ENCODE measurements around the gene NFKB1. TPM values are rescaled to one million over a fixed set of nuclear protein-coding genes. Genes with fewer than 3 reads are reported as not detected.

NFKB1 gene
- total and polyA plus RNA-seq, 9 of the 15 experiments (the other 6 are each of a cell fraction or from before 2014, with no cell fraction given): 2.4 to 14.5 (median 10.3) TPM

- TF ChIP-seq NFXL1 (CRISPR knock-in tag; IDR thresholded peaks at IDR 0.05) (no peak), HMGXB4 (CRISPR knock-in tag; IDR thresholded peaks at IDR 0.05) (no peak), ZFP1 (CRISPR knock-in tag; IDR thresholded peaks at IDR 0.05) (no peak), ZNF133 (CRISPR knock-in tag; IDR thresholded peaks at IDR 0.05) (no peak), TBP (optimal IDR thresholded peaks at IDR 0.05; ENCODE audit: low read depth, low read length) (no peak), POU5F1 (IDR thresholded peaks at IDR 0.05; ENCODE audit: borderline replicate concordance, low read depth, low read length, partially characterized antibody) (no peak), DMBX1 (CRISPR knock-in tag; IDR thresholded peaks at IDR 0.05; ENCODE audit: borderline replicate concordance) (no peak), SMC3 (conservative IDR thresholded peaks at IDR 0.05; ENCODE audit: insufficient read depth, low read depth, low read length) (no peak), ZNF224 (CRISPR knock-in tag; IDR thresholded peaks at IDR 0.05) (no peak), PHB (CRISPR knock-in tag; IDR thresholded peaks at IDR 0.05) (no peak), FOXJ3 (CRISPR knock-in tag; IDR thresholded peaks at IDR 0.05) (no peak)
Measured at GRCh38 chr4:102454268-102454667, 46.9 kb upstream of the NFKB1 start (continued).

Data from K562 (cell line).